Lower leg skin (tissue), 3 donors: Measurements from ENCODE around the gene C19orf53.

Source experiments
- CTCF ChIP-seq, 3 donors: fragments of 450-650 bp; IDR thresholded peaks; one replicate each; pipeline ENCODE4 v1.5.1; 2016; ENCODE audit warnings: antibody characterized with exemption in 3 of 3, mild to moderate bottlenecking in 3 of 3, moderate library complexity in 2 of 3
- POLR2A ChIP-seq, 2 donors: fragments of 450-650 bp; IDR thresholded peaks; one replicate each; pipeline ENCODE4 v1.6.1; 2016 to 2017; ENCODE audit warnings: antibody characterized with exemption in 2 of 2, mild to moderate bottlenecking in 1 of 2, moderate library complexity in 1 of 2

GRCh38 chr19:13797870-13798269 lies 23.6 kb downstream of the C19orf53 start:
- TF ChIP-seq CTCF (IDR thresholded peaks at IDR 0.05) (no peak), POLR2A (IDR thresholded peaks at IDR 0.05) (no peak)
